Mesendoderm (in vitro differentiated cells): Measurements from ENCODE around the gene RBP3.

Experiments used
- DNase-seq: peaks from one replicate; pipeline ENCODE4 v3.0.0; 2013
- H2AK5ac ChIP-seq: 2 replicates; pipeline ENCODE4 v1.6.1; 2013; ENCODE audit warnings: low read length, inconsistent platforms
- H2BK120ac ChIP-seq: 2 replicates; pipeline ENCODE4 v1.6.1; 2013; ENCODE audit warnings: low read depth, mild to moderate bottlenecking, low read length, moderate library complexity, mixed read lengths
- H2BK15ac ChIP-seq: replicated peaks from 2 replicates; pipeline ENCODE4 v1.6.1; 2013; ENCODE audit warnings: low read depth, mild to moderate bottlenecking, moderate library complexity
- H2BK5ac ChIP-seq: 2 replicates; pipeline ENCODE4 v1.6.1; 2013; ENCODE audit warnings: low read length, inconsistent platforms
- H3K18ac ChIP-seq: 2 replicates; pipeline ENCODE4 v1.6.1; 2013; ENCODE audit warnings: mild to moderate bottlenecking, low read length, mixed read lengths
- H3K23ac ChIP-seq: one replicate; pipeline ENCODE4 v1.6.1; 2013; ENCODE audit warnings: low read length
- H3K27ac ChIP-seq: 2 replicates; pipeline ENCODE4 v1.5.1; 2013; ENCODE audit warnings: low read depth, mild to moderate bottlenecking, inconsistent platforms, low read length, moderate library complexity
- H3K27me3 ChIP-seq: 2 replicates; pipeline ENCODE4 v1.6.1; 2013; ENCODE audit warnings: low read length, control low read depth, mild to moderate bottlenecking, inconsistent platforms; ENCODE audit not compliant: insufficient read depth, poor library complexity
- H3K36me3 ChIP-seq: 2 replicates; pipeline ENCODE4 v1.6.1; 2013; ENCODE audit warnings: low read length, inconsistent platforms; ENCODE audit not compliant: control insufficient read depth, insufficient read depth
- H3K4ac ChIP-seq: one replicate; pipeline ENCODE4 v1.6.1; 2013; ENCODE audit warnings: low read depth, mild to moderate bottlenecking, low read length, moderate library complexity
- H3K4me1 ChIP-seq: 2 replicates; pipeline ENCODE4 v1.6.1; 2013; ENCODE audit warnings: low read depth, low read length, inconsistent platforms; ENCODE audit not compliant: control insufficient read depth
- H3K4me2 ChIP-seq: 2 replicates; pipeline ENCODE4 v1.6.1; 2013; ENCODE audit warnings: low read length
- H3K4me3 ChIP-seq: 2 replicates; pipeline ENCODE4 v1.5.1; 2013; ENCODE audit warnings: mild to moderate bottlenecking, low read length
- H3K56ac ChIP-seq: one replicate; pipeline ENCODE4 v1.6.1; 2013; ENCODE audit warnings: low read length
- H3K79me1 ChIP-seq: 2 replicates; pipeline ENCODE4 v1.6.1; 2013; ENCODE audit warnings: low read length, inconsistent platforms
- H3K79me2 ChIP-seq: 2 replicates; pipeline ENCODE4 v1.6.1; 2013; ENCODE audit warnings: mild to moderate bottlenecking, low read length; ENCODE audit not compliant: control insufficient read depth, insufficient read depth
- H3K9ac ChIP-seq: 2 replicates; pipeline ENCODE4 v1.6.1; 2013; ENCODE audit warnings: low read length, inconsistent platforms
- H4K5ac ChIP-seq: one replicate; pipeline ENCODE4 v1.6.1; 2013; ENCODE audit warnings: low read length
- H4K8ac ChIP-seq: one replicate; pipeline ENCODE4 v1.6.1; 2013; ENCODE audit warnings: low read depth, mild to moderate bottlenecking, control low read depth, low read length, moderate library complexity
- WGBS: extraction: QIAGEN DNeasy Blood & Tissue Kit; methylation state at CpG from one replicate; pipeline ENCODE4 v1.1.7; 2013; ENCODE audit warnings: low lambda C conversion rate, missing lambda C conversion rate; ENCODE audit not compliant: insufficient coverage; ENCODE audit errors: extremely low coverage; 5-methylcytosine and 5-hydroxymethylcytosine counted together

The RBP3 gene

DNA sequence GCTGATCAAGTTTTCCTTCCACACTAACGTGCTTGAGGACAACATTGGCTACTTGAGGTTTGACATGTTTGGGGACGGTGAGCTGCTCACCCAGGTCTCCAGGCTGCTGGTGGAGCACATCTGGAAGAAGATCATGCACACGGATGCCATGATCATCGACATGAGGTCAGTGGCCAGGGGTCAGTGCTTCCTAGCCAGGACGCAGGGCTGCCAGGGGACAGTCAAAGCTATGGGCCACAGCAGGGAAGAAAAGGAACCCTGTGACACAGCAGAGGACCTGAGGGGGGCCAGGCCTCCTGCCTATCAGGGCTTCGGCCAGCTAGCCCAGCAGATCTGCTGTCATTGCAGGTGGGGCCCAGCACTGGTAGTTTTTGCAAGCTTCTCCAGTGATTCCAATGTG lies 5.2 kb downstream of the RBP3 start:
- no peaks in the 10 kb centered on the region for H3K27me3 ChIP-seq
- H4K5ac ChIP-seq = no peak overlapping the region
- WGBS = no CpG with 5 or more reads among the region's 6 CpGs

DNA sequence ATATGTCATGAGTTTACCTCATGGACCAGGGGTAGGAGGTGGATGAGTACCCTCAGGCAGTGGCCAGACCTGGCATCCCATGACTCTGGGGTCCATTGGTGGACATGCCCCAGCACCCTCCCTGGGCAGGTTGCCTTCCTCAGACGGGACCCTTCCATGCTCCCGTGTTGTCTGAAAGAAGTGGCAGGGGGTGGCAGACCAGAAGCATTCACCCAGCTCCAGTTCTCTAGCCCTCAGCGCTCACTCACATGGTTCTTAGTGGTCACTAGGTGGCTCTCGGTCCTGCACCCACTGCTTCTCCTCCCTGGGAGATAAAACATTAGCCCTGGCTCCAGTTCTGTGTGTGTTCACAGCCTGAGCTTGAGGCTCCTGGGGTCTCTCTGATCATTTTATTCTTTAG lies 6.0 kb downstream of the RBP3 start:
- DNase-seq = peak; percentile 25
- Histone ChIP-seq H3K9ac (no peak overlapping the region), H3K4ac (no peak overlapping the region), H2AK5ac (no peak overlapping the region), H4K5ac (no peak overlapping the region), H3K27ac (no peak overlapping the region), H3K4me1 (no peaks in the 10 kb centered on the region), H2BK5ac (no peak overlapping the region), H3K18ac (no peak overlapping the region), H3K4me3 (no peak overlapping the region), H2BK15ac (no peak overlapping the region), H3K27me3 (no peaks in the 10 kb centered on the region), H3K4me2 (no peak overlapping the region), H3K56ac (no peak overlapping the region), H3K23ac (no peak overlapping the region), H4K8ac (no peak overlapping the region), H3K79me2 (no peaks in the 10 kb centered on the region), H3K36me3 (no peaks in the 10 kb centered on the region), H3K79me1 (no peaks in the 10 kb centered on the region), H2BK120ac (no peak overlapping the region)
- WGBS = no CpG with 5 or more reads among the region's 4 CpGs

More for the DNA sequence above, 5.2 kb downstream of the RBP3 start:
- Histone ChIP-seq H2BK120ac (no peak overlapping the region), H3K4me1 (no peaks in the 10 kb centered on the region), H2BK5ac (no peak overlapping the region), H3K9ac (no peak overlapping the region), H3K79me1 (no peaks in the 10 kb centered on the region), H3K36me3 (no peaks in the 10 kb centered on the region), H3K4me3 (no peak overlapping the region), H3K27ac (no peak overlapping the region), H3K18ac (no peak overlapping the region), H4K8ac (no peak overlapping the region), H3K4ac (no peak overlapping the region), H3K23ac (no peak overlapping the region), H3K79me2 (no peaks in the 10 kb centered on the region), H3K4me2 (no peak overlapping the region), H3K56ac (no peak overlapping the region), H2AK5ac (no peak overlapping the region), H2BK15ac (no peak overlapping the region)
- DNase-seq = no peak

DNA sequence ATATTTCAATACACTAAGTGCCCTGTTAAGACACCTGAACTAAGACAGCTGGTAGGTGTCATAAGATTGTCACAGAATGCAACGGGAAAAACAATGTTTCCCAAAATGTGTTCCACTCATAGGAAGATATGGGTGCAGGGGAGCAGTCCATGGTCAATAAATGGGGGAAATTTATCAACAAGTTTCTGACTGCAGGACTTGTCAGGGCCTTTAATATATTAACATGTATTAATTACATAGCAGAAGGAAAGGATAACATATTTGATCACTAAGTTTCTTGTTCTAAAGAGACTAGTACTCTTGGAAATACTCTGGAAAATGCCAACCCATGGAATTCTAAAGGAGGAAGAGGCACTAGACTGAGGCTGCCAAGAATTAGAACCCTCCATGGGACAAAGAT lies 6.7 kb downstream of the RBP3 start:
- no peak overlapping the region for H3K4ac ChIP-seq
- H3K4me3 ChIP-seq = no peak overlapping the region
- H3K23ac ChIP-seq = no peak overlapping the region
- H3K9ac ChIP-seq = no peak overlapping the region
- H3K79me1 ChIP-seq = no peaks in the 10 kb centered on the region
- no peak overlapping the region for H2BK15ac ChIP-seq
- H3K27ac ChIP-seq = no peak overlapping the region
- H2BK120ac ChIP-seq = no peak overlapping the region
- WGBS = no CpG with 5 or more reads among the region's 1 CpG
- DNase-seq = no peak
- H2BK5ac ChIP-seq = no peak overlapping the region
- H4K8ac ChIP-seq = no peak overlapping the region
- no peaks in the 10 kb centered on the region for H3K36me3 ChIP-seq
- no peak overlapping the region for H3K4me2 ChIP-seq
- H2AK5ac ChIP-seq = no peak overlapping the region
- no peaks in the 10 kb centered on the region for H3K27me3 ChIP-seq
- H3K79me2 ChIP-seq = no peaks in the 10 kb centered on the region
- no peaks in the 10 kb centered on the region for H3K4me1 ChIP-seq
- H4K5ac ChIP-seq = no peak overlapping the region
- no peak overlapping the region for H3K56ac ChIP-seq
- no peak overlapping the region for H3K18ac ChIP-seq

- no CpG with 5 or more reads among the region's 5 CpGs for WGBS
- Histone ChIP-seq H2BK120ac (no peak overlapping the region), H3K27me3 (no peaks in the 10 kb centered on the region)
Measured at GRCh38 chr10:47356708-47357107, 8.5 kb downstream of the RBP3 start.

GRCh38 chr10:47357131-47357582 lies 9.0 kb downstream of the RBP3 start:
- Histone ChIP-seq H3K36me3 (no peaks in the 10 kb centered on the region), H2BK5ac (no peak overlapping the region), H3K4me1 (no peaks in the 10 kb centered on the region), H2BK120ac (no peak overlapping the region), H3K9ac (no peak overlapping the region), H3K79me2 (no peaks in the 10 kb centered on the region), H2AK5ac (no peak overlapping the region), H3K18ac (no peak overlapping the region), H3K27ac (no peak overlapping the region), H3K56ac (no peak overlapping the region), H3K4me3 (no peak overlapping the region), H4K8ac (no peak overlapping the region), H3K79me1 (no peaks in the 10 kb centered on the region), H4K5ac (no peak overlapping the region), H3K4ac (no peak overlapping the region), H3K23ac (no peak overlapping the region), H2BK15ac (no peak overlapping the region), H3K27me3 (no peaks in the 10 kb centered on the region), H3K4me2 (no peak overlapping the region)
- no CpG with 5 or more reads among the region's 12 CpGs for WGBS
- no peak for DNase-seq

More at GRCh38 chr10:47356708-47357107, 8.5 kb downstream of the RBP3 start:
- H2BK5ac ChIP-seq = no peak overlapping the region
- H4K5ac ChIP-seq = no peak overlapping the region
- H3K4me3 ChIP-seq = no peak overlapping the region
- H3K79me1 ChIP-seq = no peaks in the 10 kb centered on the region
- H3K9ac ChIP-seq = no peak overlapping the region
- no peaks in the 10 kb centered on the region for H3K79me2 ChIP-seq
- no peak overlapping the region for H2AK5ac ChIP-seq
- H4K8ac ChIP-seq = no peak overlapping the region
- no peak for DNase-seq
- no peak overlapping the region for H3K18ac ChIP-seq
- H3K4me1 ChIP-seq = no peaks in the 10 kb centered on the region
- no peak overlapping the region for H3K56ac ChIP-seq
- H3K23ac ChIP-seq = no peak overlapping the region
- H2BK15ac ChIP-seq = no peak overlapping the region
- H3K36me3 ChIP-seq = no peaks in the 10 kb centered on the region
- H3K4me2 ChIP-seq = no peak overlapping the region
- no peak overlapping the region for H3K27ac ChIP-seq
- H3K4ac ChIP-seq = no peak overlapping the region

GRCh38 chr10:47357911-47358310 lies 9.7 kb downstream of the RBP3 start:
- H3K4me3 ChIP-seq = no peak overlapping the region
- H3K27me3 ChIP-seq = no peaks in the 10 kb centered on the region
- no peaks in the 10 kb centered on the region for H3K4me1 ChIP-seq
- DNase-seq = no peak
- H3K23ac ChIP-seq = peak overlapping the region; percentile 24
- H3K79me1 ChIP-seq = no peaks in the 10 kb centered on the region
- no CpG with 5 or more reads among the region's 3 CpGs for WGBS
- no peak overlapping the region for H3K4me2 ChIP-seq
- H2BK15ac ChIP-seq = no peak overlapping the region
- no peak overlapping the region for H3K27ac ChIP-seq
- no peak overlapping the region for H3K56ac ChIP-seq
- no peak overlapping the region for H4K8ac ChIP-seq
- H3K79me2 ChIP-seq = no peaks in the 10 kb centered on the region
- H3K18ac ChIP-seq = no peak overlapping the region
- H3K36me3 ChIP-seq = no peaks in the 10 kb centered on the region
- H4K5ac ChIP-seq = no peak overlapping the region
- H2AK5ac ChIP-seq = no peak overlapping the region
- no peak overlapping the region for H3K4ac ChIP-seq
- H3K9ac ChIP-seq = no peak overlapping the region
- no peak overlapping the region for H2BK5ac ChIP-seq
- no peak overlapping the region for H2BK120ac ChIP-seq
